Measurements from ENCODE around the gene DAPK1. TPM values are rescaled to one million over a fixed set of nuclear protein-coding genes. Genes with fewer than 3 reads are reported as not detected.

The DAPK1 gene
- total RNA-seq, 1 donor from 2014 or later = 196 TPM

DNA sequence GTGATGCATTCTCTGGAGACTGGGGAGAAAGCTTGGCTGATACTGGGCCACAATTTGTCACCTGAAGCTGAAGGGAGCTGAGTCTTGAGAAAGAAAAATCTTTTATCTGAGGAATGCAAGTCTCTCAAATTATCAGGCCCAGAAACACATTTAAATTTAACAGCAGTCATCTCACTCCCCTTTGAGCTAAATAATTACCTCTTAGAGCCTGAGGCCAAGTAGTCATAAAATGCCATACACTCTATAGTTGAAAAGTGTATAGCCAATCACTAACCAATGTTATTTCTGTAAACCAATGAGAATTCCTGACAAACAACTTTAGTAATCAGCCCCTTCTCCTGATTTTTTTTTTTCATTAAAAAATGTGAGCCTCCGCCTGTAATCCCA is 32.7 kb upstream of the DAPK1 start:
- no peaks in the 10 kb centered on the region for H3K9me3 ChIP-seq
- DNase-seq (no peak), ATAC-seq (no peak)
- intact Hi-C loops (cut with DNase I) = no loop called here
- H3K36me3 ChIP-seq = no peaks in the 10 kb centered on the region
- no peak overlapping the region for H3K27ac ChIP-seq
- TF ChIP-seq, protein P1, sequence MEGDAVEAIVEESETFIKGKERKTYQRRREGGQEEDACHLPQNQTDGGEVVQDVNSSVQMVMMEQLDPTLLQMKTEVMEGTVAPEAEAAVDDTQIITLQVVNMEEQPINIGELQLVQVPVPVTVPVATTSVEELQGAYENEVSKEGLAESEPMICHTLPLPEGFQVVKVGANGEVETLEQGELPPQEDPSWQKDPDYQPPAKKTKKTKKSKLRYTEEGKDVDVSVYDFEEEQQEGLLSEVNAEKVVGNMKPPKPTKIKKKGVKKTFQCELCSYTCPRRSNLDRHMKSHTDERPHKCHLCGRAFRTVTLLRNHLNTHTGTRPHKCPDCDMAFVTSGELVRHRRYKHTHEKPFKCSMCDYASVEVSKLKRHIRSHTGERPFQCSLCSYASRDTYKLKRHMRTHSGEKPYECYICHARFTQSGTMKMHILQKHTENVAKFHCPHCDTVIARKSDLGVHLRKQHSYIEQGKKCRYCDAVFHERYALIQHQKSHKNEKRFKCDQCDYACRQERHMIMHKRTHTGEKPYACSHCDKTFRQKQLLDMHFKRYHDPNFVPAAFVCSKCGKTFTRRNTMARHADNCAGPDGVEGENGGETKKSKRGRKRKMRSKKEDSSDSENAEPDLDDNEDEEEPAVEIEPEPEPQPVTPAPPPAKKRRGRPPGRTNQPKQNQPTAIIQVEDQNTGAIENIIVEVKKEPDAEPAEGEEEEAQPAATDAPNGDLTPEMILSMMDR (IDR thresholded peaks at IDR 0.05) = no peak
- H3K27me3 ChIP-seq (ENCODE audit: low read depth) = no peaks in the 10 kb centered on the region
- peaks cover 13% of the 10 kb centered on the region for H3K4me1 ChIP-seq
- no peak overlapping the region for H3K4me3 ChIP-seq

DNA sequence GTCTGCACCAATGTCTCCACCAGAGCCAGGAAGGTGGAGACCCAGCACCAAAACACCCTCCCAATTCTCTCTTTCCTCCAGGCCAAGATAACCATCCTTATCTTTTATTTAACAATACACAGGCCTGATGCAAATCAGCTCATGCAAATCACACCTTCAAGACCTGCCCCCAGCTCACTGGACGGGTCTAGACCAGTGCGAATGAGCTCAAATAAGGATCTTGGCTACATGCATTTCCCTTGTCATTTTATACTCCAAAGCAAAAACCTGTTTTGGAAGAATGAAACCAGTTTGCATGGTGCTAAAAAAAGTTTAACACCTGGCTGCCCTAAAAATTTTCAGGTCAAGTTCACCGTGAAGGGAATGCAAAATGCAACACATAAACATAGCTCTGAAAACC is 31.9 kb upstream of the DAPK1 start:
- H3K9me3 ChIP-seq = no peaks in the 10 kb centered on the region
- ATAC-seq (no peak), DNase-seq (no peak)
- intact Hi-C loops (cut with DNase I) = no loop called here
- peaks cover 13% of the 10 kb centered on the region for H3K4me1 ChIP-seq
- no peaks in the 10 kb centered on the region for H3K36me3 ChIP-seq
- H3K4me3 ChIP-seq = no peak overlapping the region
- no peaks in the 10 kb centered on the region for H3K27me3 ChIP-seq (ENCODE audit: low read depth)
- TF ChIP-seq, protein P1 (IDR thresholded peaks at IDR 0.05) = no peak
- H3K27ac ChIP-seq = no peak overlapping the region

DNA sequence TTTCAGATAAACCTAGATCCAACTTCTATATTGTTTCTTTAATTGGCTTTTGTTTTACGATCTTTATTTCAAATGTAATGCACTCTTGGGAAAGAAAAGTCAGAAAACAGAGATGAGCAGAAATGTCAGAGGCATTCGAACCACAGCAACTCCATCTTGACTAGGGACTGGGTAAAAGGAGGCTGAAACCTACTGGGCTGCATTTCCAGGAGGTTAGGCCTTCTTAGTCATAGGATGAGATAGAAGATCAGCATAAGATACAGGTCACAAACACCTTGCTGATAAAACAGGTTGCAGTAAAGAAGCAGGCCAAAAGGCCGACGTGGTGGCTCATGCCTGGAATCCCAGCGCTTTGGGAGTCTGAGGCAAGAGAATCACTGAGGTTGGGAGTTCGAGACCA is 30.5 kb upstream of the DAPK1 start:
- no peaks in the 10 kb centered on the region for H3K27me3 ChIP-seq (ENCODE audit: low read depth)
- no peak for ATAC-seq
- DNase-seq = no peak
- H3K4me3 ChIP-seq = no peak overlapping the region
- H3K9me3 ChIP-seq = no peaks in the 10 kb centered on the region
- H3K27ac ChIP-seq = no peak overlapping the region
- TF ChIP-seq, protein P1 (IDR thresholded peaks at IDR 0.05) = no peak
- intact Hi-C loops (cut with DNase I) = no loop called here
- peaks cover 13% of the 10 kb centered on the region for H3K4me1 ChIP-seq
- no peaks in the 10 kb centered on the region for H3K36me3 ChIP-seq

DNA sequence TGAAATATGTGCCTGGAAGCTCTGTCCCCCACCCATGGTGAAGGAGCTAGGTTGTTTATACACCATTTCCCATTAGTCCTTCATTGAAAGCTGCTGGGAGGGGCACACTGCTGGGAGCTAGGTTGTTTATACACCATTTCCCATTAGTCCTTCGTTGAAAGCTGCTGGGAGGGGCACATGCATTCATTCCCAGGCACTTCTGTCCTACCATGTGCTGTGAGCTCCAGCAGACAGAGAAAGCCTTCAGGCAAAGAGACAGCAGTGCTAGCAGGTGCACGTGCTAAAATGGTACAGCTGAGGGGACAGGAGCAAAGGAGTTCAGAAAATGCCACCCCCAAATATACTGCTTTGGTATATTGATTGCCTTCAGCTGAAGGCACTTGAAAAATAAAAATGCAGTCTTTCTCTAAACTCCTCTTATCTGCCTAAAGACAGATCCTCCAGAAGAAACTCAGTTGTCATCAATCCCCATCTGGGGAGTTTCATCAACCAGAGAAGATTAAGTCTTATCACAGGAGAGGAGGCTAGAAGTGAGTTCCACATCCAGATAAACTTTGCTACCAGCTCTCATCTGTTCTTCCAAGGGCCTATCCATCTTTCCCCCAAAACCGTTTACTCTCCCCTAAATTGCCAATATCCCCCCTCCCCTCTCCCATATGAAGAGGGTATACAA is 27.7 kb upstream of the DAPK1 start:
- Histone ChIP-seq H3K27me3 (ENCODE audit: low read depth) (no peaks in the 10 kb centered on the region), H3K4me3 (no peak overlapping the region), H3K27ac (no peak overlapping the region), H3K9me3 (no peaks in the 10 kb centered on the region), H3K4me1 (no peaks in the 10 kb centered on the region), H3K36me3 (no peaks in the 10 kb centered on the region)
- TF ChIP-seq, protein P1 (IDR thresholded peaks at IDR 0.05) = no peak
- DNase-seq (no peak), ATAC-seq (no peak)
- intact Hi-C loops (cut with DNase I) = no loop called here

DNA sequence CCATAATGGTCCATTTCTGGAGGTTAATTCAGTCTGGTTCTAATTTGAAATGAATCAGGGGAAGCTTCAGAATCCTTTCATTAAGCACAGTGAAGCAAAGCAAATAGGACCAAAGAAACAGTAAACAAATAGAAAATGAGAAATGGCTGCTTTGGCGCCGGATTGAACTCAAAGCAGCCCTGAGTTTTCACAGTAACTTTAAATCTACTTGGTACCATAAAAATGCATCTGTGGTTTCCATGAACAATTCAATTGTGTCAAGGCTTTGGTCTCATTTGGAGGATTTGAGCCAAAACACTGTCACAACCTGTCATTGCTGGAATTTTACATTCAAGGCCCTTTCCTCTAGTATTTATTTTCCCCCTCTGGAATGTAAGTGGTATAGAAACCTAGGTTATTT is 25.9 kb upstream of the DAPK1 start:
- H3K27ac ChIP-seq = no peak overlapping the region
- intact Hi-C loops (cut with DNase I) = no loop called here
- H3K4me3 ChIP-seq = no peak overlapping the region
- H3K27me3 ChIP-seq (ENCODE audit: low read depth) = no peaks in the 10 kb centered on the region
- H3K4me1 ChIP-seq = no peaks in the 10 kb centered on the region
- no peaks in the 10 kb centered on the region for H3K9me3 ChIP-seq
- DNase-seq (no peak), ATAC-seq (no peak)
- TF ChIP-seq, protein P1 (IDR thresholded peaks at IDR 0.05) = no peak
- no peaks in the 10 kb centered on the region for H3K36me3 ChIP-seq
